Measurements from ENCODE around the gene PPFIBP2. TPM values are rescaled to one million over a fixed set of nuclear protein-coding genes. Genes with fewer than 3 reads are reported as not detected.

The PPFIBP2 gene
- total and polyA plus RNA-seq, 2 of the 13 experiments (the other 11 are each of a cell fraction or from before 2014, with no cell fraction given), result 15.0 to 52.5 TPM

- Histone ChIP-seq H3K27ac (ENCODE audit: extremely low read length, insufficient read depth, low read length) (no peak overlapping the region), H2AFZ (ENCODE audit: low read length) (no peak overlapping the region), H3K4me3 (replicated peaks in 1 of 3; ENCODE audit: insufficient read depth in 1 of 3, low read depth in 2 of 3, low read length in 3 of 3) (no peak overlapping the region), H3K4me1 (ENCODE audit: insufficient read depth, low read length) (no peaks in the 10 kb centered on the region), H4K20me1 (ENCODE audit: insufficient read depth, low read length) (no peaks in the 10 kb centered on the region), H3K9me3 (ENCODE audit: low read length) (no peaks in the 10 kb centered on the region), H3K36me3 (replicated peaks in 1 of 2; ENCODE audit: control insufficient read depth in 1 of 2, insufficient read depth in 2 of 2, low read length in 2 of 2) (peaks cover 24 to 85% of the 10 kb centered on the region in 2 experiments), H3K4me2 (ENCODE audit: low read depth, low read length) (no peak overlapping the region), H3K79me2 (ENCODE audit: insufficient read depth, low read length) (no peaks in the 10 kb centered on the region), H3K27me3 (ENCODE audit: control insufficient read depth in 1 of 2, insufficient read depth in 2 of 2, low read length in 2 of 2) (no peaks in the 10 kb centered on the region), H3K9ac (ENCODE audit: insufficient read depth, low read depth, low read length) (no peak overlapping the region)
- no peak for ATAC-seq
- no TSS peak for BruUV-seq (replicated peaks)
- TF ChIP-seq GLMP (CRISPR knock-in tag; IDR thresholded peaks at IDR 0.05; ENCODE audit: borderline replicate concordance) (no peak), ZNF251 (CRISPR knock-in tag; IDR thresholded peaks at IDR 0.05) (no peak), ZBTB7A (CRISPR knock-in tag; IDR thresholded peaks at IDR 0.05) (no peak), ZNF441 (CRISPR knock-in tag; IDR thresholded peaks at IDR 0.05; ENCODE audit: borderline replicate concordance) (no peak), MXD1 (CRISPR knock-in tag; IDR thresholded peaks at IDR 0.05) (no peak), THAP11 (CRISPR knock-in tag; IDR thresholded peaks at IDR 0.05) (no peak), ZNF17 (CRISPR knock-in tag; IDR thresholded peaks at IDR 0.05) (no peak), ISX (CRISPR knock-in tag; conservative IDR thresholded peaks at IDR 0.05) (no peak), PPARG (CRISPR knock-in tag; conservative IDR thresholded peaks at IDR 0.05) (no peak), THYN1 (CRISPR knock-in tag; IDR thresholded peaks at IDR 0.05; ENCODE audit: borderline replicate concordance, low read depth) (no peak), ZNF670 (CRISPR knock-in tag; IDR thresholded peaks at IDR 0.05; ENCODE audit: borderline replicate concordance) (no peak), LRRFIP1 (CRISPR knock-in tag; conservative IDR thresholded peaks at IDR 0.05) (no peak), CHCHD3 (CRISPR knock-in tag; IDR thresholded peaks at IDR 0.05) (no peak), ZBTB10 (CRISPR knock-in tag; IDR thresholded peaks at IDR 0.05; ENCODE audit: borderline replicate concordance) (no peak), HDAC1 (CRISPR knock-in tag; IDR thresholded peaks at IDR 0.05) (no peak), DMAP1 (CRISPR knock-in tag; IDR thresholded peaks at IDR 0.05) (no peak), SMAD3 (CRISPR knock-in tag; IDR thresholded peaks at IDR 0.05) (no peak), ZNF672 (CRISPR knock-in tag; IDR thresholded peaks at IDR 0.05) (no peak), NFYC (CRISPR knock-in tag; IDR thresholded peaks at IDR 0.05) (no peak)
- CTCF ChIA-PET (ENCODE audit: low intra/inter-chr PET ratio, low total read pairs), result no interaction called here
- 95% methylated on average over 5 of the region's 5 CpGs for WGBS (ENCODE audit: low lambda C conversion rate)
- POLR2A ChIA-PET, result no interaction called here
- FAIRE-seq, result no peak
- intact Hi-C loops (cut with micrococcal nuclease; ENCODE audit: unreplicated experiment), result no loop called here
- in situ Hi-C loops (cut with HindIII; ENCODE audit: extremely low pct_ligation_motif_present, low pct_unique_long_range_greater_than_20kb), result no loop called here
- DNase-seq (ENCODE audit: low spot score), result no peak
Measured at GRCh38 chr11:7638710-7639642, 125.2 kb downstream of the PPFIBP2 start.
